HEK293T (cell line): ENCODE results near the gene ABCA4.

Experiments
- ARNT ChIP-seq: fragments of 450-650 bp; IDR thresholded peaks from 2 replicates; pipeline ENCODE4 v1.6.1; 2017; ENCODE audit warnings: mild to moderate bottlenecking
- BHLHE40 ChIP-seq: fragments of 450-650 bp; IDR thresholded peaks from 2 replicates; pipeline ENCODE4 v1.6.1; 2016; ENCODE audit warnings: mild to moderate bottlenecking, moderate library complexity, borderline replicate concordance
- CTBP1 ChIP-seq: fragments of 450-650 bp; IDR thresholded peaks from 2 replicates; pipeline ENCODE4 v1.6.1; 2016; ENCODE audit warnings: borderline replicate concordance
- FOXA1 ChIP-seq: fragments of 450-650 bp; IDR thresholded peaks from 2 replicates; pipeline ENCODE4 v1.6.1; 2016; ENCODE audit warnings: mild to moderate bottlenecking
- FOXK2 ChIP-seq: fragments of 450-650 bp; IDR thresholded peaks from 2 replicates; pipeline ENCODE4 v1.6.1; 2016; ENCODE audit warnings: mild to moderate bottlenecking
- FOXM1 ChIP-seq: fragments of 450-650 bp; IDR thresholded peaks from 2 replicates; pipeline ENCODE4 v1.6.1; 2017; ENCODE audit warnings: mild to moderate bottlenecking, borderline replicate concordance
- HDGF ChIP-seq: fragments of 450-650 bp; IDR thresholded peaks from 2 replicates; pipeline ENCODE4 v1.6.1; 2017; ENCODE audit warnings: antibody characterized with exemption, borderline replicate concordance
- LEF1 ChIP-seq: fragments of 450-650 bp; IDR thresholded peaks from 2 replicates; pipeline ENCODE4 v1.6.1; 2017; ENCODE audit warnings: mild to moderate bottlenecking, borderline replicate concordance
- SP1 ChIP-seq: fragments of 450-650 bp; IDR thresholded peaks from 2 replicates; pipeline ENCODE4 v1.6.1; 2017
- SUZ12 ChIP-seq: fragments of 450-650 bp; IDR thresholded peaks from 2 replicates; pipeline ENCODE4 v1.6.1; 2016; ENCODE audit warnings: mild to moderate bottlenecking
- TARDBP ChIP-seq: fragments of 450-650 bp; IDR thresholded peaks from 2 replicates; pipeline ENCODE4 v1.6.1; 2016
- ZNF384 ChIP-seq: fragments of 450-650 bp; IDR thresholded peaks from 2 replicates; pipeline ENCODE4 v1.6.1; 2016
- TF ChIP-seq, protein P1 (sequence below): fragments of 450-650 bp; IDR thresholded peaks from 2 replicates; pipeline ENCODE4 v1.6.1; 2016

DNA sequence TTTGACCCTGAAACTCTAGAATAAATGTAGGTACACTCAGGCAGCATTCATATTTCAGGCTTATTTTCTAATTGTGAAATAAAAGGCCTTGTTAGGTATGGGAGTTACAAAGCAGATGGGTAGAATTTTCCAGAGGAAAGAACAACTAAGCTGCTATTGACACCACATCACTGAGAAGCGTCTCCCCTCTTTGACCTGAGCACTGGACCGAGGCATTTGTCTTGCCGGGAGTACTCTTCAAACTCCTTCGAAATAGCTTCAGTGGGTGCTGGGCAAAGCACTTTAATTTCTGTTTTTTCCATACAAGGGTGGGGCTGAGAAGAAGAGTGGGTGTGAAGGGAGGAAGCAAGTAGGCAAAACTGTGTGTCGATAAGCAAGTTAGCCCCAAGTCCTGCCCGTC, 36.4 kb downstream of the ABCA4 start:
- no peak for TF ChIP-seq TARDBP
- TF ChIP-seq FOXM1: no peak
- no peak for TF ChIP-seq FOXK2
- no peak for TF ChIP-seq SUZ12
- TF ChIP-seq ARNT: no peak
- TF ChIP-seq, protein P1, sequence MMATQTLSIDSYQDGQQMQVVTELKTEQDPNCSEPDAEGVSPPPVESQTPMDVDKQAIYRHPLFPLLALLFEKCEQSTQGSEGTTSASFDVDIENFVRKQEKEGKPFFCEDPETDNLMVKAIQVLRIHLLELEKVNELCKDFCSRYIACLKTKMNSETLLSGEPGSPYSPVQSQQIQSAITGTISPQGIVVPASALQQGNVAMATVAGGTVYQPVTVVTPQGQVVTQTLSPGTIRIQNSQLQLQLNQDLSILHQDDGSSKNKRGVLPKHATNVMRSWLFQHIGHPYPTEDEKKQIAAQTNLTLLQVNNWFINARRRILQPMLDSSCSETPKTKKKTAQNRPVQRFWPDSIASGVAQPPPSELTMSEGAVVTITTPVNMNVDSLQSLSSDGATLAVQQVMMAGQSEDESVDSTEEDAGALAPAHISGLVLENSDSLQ: no peak
- no peak for TF ChIP-seq CTBP1
- no peak for TF ChIP-seq SP1
- TF ChIP-seq HDGF: no peak
- TF ChIP-seq BHLHE40: no peak
- TF ChIP-seq ZNF384: no peak
- no peak for TF ChIP-seq FOXA1
- TF ChIP-seq LEF1: no peak
